GM18517 (cell line): ENCODE measurements around the gene COPG2.

ENCODE experiments used
- ATAC-seq: cut with Tn5 transposase; IDR thresholded peaks from one replicate; pipeline ENCODE4 v1.9.1; 2021; ENCODE audit warnings: mild to moderate bottlenecking, moderate library complexity; ENCODE audit not compliant: unreplicated experiment

Gene COPG2

GRCh38 chr7:130478991-130479390 lies 189.6 kb downstream of the COPG2 start:
- no peak for ATAC-seq

GRCh38 chr7:130476297-130477150 lies 192.0 kb downstream of the COPG2 start:
- peak; percentile 93 for ATAC-seq

- ATAC-seq, result no peak
Observed at GRCh38 chr7:130475776-130476175, 192.8 kb downstream of the COPG2 start.

- ATAC-seq, result no peak
Observed at GRCh38 chr7:130473876-130474275, 194.7 kb downstream of the COPG2 start.

- no peak for ATAC-seq
Observed at GRCh38 chr7:130473289-130473688, 195.3 kb downstream of the COPG2 start.

GRCh38 chr7:130471974-130472373 lies 196.6 kb downstream of the COPG2 start:
- ATAC-seq, result no peak

- ATAC-seq, result no peak
Observed at GRCh38 chr7:130468612-130469011, 199.9 kb downstream of the COPG2 start.

- ATAC-seq, result no peak
Observed at GRCh38 chr7:130463553-130464434, 204.8 kb downstream of the COPG2 start.

- no peak for ATAC-seq
Observed at GRCh38 chr7:130461272-130461671, 207.3 kb downstream of the COPG2 start.

GRCh38 chr7:130458257-130458656 lies 210.3 kb downstream of the COPG2 start:
- ATAC-seq, result no peak
